Left lung (tissue), 10 donors: Measurements from ENCODE around the gene MAP3K9. TPM values are rescaled to one million over a fixed set of nuclear protein-coding genes. Genes with fewer than 3 reads are reported as not detected.

ENCODE experiments used
- ATAC-seq: fragments of 200-7000 bp; cut with Tn5 transposase; one replicate; pipeline ENCODE4 v1.9.1; 2020; ENCODE audit warnings: moderate library complexity
- DNase-seq, 4 donors: peaks; one replicate each; pipeline ENCODE4 v3.0.0-alpha.2; 2013 to 2020
- H3K27ac ChIP-seq, 2 donors: fragments of 200-600 bp; sonication (generic) in 1 of 2; one replicate each; pipeline versions ENCODE4 v1.5.0 to v1.8.0; 2020 to 2021
- H3K27me3 ChIP-seq, 2 donors: fragments of 200-600 bp; sonication (generic) in 1 of 2; one replicate each; pipeline versions ENCODE4 v1.5.0 to v1.8.0; 2020 to 2021
- H3K36me3 ChIP-seq, 2 donors: fragments of 200-600 bp; sonication (generic) in 1 of 2; one replicate each; pipeline versions ENCODE4 v1.5.0 to v1.8.0; 2020 to 2021
- H3K4me1 ChIP-seq, 2 donors: fragments of 200-600 bp; one replicate each; pipeline ENCODE4 v1.8.0; 2021
- H3K4me3 ChIP-seq, 2 donors: fragments of 200-600 bp; sonication (generic) in 1 of 2; one replicate each; pipeline versions ENCODE4 v1.5.0 to v1.8.0; 2020 to 2021; ENCODE audit warnings: mild to moderate bottlenecking in 1 of 2
- H3K9me3 ChIP-seq, 2 donors: fragments of 200-600 bp; sonication (generic) in 1 of 2; one replicate each; pipeline versions ENCODE4 v1.5.0 to v1.8.0; 2020 to 2021
- intact Hi-C, 2 donors: fragments of 100-400 bp; cut with DNase I; formaldehyde crosslinking; loops; one replicate each; pipeline versions ENCODE4 v1.11.2 to v1.14.2; 2022
- polyA plus RNA-seq, 6 donors: library from polyadenylated mRNA; unstranded; fragments of 120-200 nt; gene quantifications; one replicate each; pipeline ENCODE4 v1.2.1, GENCODE V29; 2013; ENCODE audit not compliant: insufficient read length in 6 of 6
- total RNA-seq, 2 donors: library from RNA; stranded (reverse); fragmentation: NEBNext Ultra II Directional; extraction: Animal tissue kit (Norgen Biotek cat#: 25700); gene quantifications; one replicate each; pipeline ENCODE4 v1.2.1, GENCODE V29; 2021
- TF ChIP-seq, protein P1 (sequence below), 2 donors: fragments of 200-600 bp; sonication (generic) in 1 of 2; IDR thresholded peaks; one replicate each; pipeline versions ENCODE4 v1.5.0 to v1.8.0; 2021; ENCODE audit warnings: antibody characterized with exemption in 2 of 2
- donor health status: DM: no; HTN: yes; CAD: no.
- donor health status: DM: no; HTN: no; CAD: no.

MAP3K9 gene
- total and polyA plus RNA-seq, 8 donors: 5.1 to 13.1 (median 6.4) TPM

DNA sequence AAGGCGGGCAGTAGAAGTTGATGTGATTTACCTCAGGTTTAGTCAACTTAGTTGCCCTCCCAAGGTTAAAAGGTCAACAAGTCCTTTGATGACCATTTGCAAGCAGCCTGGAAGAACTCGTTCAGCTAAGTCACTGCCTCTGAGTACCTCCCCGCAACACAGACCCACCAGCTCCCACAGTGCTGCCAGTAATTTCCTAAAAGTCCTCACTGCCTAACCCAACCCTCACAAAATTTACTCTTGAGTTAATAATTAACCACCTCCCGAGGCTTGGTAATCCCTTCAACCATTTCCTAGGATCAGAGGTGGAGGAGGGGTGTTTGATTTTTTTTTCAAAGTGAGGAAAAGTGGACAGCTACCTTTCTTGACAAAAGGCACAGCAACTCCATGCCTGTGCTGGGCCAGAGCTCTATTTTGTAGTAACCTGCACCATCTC is 55.8 kb downstream of the MAP3K9 start:
- ATAC-seq (peak; percentile 85), DNase-seq (peak in 3 of 4 donors; percentile 14 to 70 (median 69))
- TF ChIP-seq, protein P1, sequence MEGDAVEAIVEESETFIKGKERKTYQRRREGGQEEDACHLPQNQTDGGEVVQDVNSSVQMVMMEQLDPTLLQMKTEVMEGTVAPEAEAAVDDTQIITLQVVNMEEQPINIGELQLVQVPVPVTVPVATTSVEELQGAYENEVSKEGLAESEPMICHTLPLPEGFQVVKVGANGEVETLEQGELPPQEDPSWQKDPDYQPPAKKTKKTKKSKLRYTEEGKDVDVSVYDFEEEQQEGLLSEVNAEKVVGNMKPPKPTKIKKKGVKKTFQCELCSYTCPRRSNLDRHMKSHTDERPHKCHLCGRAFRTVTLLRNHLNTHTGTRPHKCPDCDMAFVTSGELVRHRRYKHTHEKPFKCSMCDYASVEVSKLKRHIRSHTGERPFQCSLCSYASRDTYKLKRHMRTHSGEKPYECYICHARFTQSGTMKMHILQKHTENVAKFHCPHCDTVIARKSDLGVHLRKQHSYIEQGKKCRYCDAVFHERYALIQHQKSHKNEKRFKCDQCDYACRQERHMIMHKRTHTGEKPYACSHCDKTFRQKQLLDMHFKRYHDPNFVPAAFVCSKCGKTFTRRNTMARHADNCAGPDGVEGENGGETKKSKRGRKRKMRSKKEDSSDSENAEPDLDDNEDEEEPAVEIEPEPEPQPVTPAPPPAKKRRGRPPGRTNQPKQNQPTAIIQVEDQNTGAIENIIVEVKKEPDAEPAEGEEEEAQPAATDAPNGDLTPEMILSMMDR (IDR thresholded peaks at IDR 0.05): no peak
- Histone ChIP-seq H3K9me3 (no peaks in the 10 kb centered on the region), H3K27me3 (no peaks in the 10 kb centered on the region), H3K27ac (peak overlapping the region; percentile 31 to 58), H3K4me3 (no peak overlapping the region), H3K36me3 (no peaks in the 10 kb centered on the region), H3K4me1 (peaks cover 0 to 4% of the 10 kb centered on the region in 2 donors)
- intact Hi-C loops: no loop called here

DNA sequence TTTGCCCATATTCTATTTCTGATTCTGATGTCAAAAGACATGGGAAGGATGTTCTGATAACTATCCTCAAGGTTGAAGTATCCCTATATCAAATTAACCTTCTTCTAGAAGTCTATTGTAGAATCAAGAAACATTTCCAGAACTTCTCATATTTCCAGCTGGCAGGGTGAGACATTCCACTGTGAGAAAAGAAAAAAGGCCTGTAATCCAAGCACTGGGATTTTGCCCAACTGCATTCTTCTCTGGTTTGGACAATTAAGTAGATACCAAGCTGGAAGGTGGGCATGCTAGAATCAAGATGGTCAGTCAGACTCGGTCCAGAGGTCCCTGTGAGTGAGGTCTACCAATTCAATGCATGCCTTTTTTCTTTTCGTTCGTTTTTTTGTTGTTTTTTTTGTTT is 60.9 kb downstream of the MAP3K9 start:
- no peak for DNase-seq
- H3K36me3 ChIP-seq: no peaks in the 10 kb centered on the region
- no peak overlapping the region for H3K4me3 ChIP-seq
- TF ChIP-seq, protein P1 (IDR thresholded peaks at IDR 0.05): no peak
- H3K27ac ChIP-seq: no peak overlapping the region
- no peak for ATAC-seq
- no peaks in the 10 kb centered on the region for H3K27me3 ChIP-seq
- no peaks in the 10 kb centered on the region for H3K9me3 ChIP-seq
- H3K4me1 ChIP-seq: no peaks in the 10 kb centered on the region
- intact Hi-C loops: no loop called here

DNA sequence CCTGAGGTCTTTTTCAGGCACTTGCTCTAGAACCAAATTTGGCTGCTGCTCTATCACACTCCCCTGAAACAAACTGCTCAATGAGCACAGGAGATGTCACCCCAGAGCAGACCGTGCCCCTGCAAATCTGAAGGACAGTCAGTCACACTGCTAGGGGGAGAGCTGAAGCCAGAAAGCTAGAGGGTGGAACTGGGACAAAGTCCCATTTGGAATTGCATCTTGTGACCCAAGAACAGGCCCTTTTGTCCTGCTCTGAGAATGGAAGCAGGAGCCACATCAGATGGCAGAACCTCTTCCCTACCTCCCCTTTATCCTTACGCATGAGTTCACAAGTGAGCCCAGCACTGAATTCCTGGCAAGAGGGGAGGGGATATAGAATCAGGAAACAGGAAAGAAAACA is 64.7 kb downstream of the MAP3K9 start:
- no peaks in the 10 kb centered on the region for H3K36me3 ChIP-seq
- H3K27me3 ChIP-seq: no peaks in the 10 kb centered on the region
- TF ChIP-seq, protein P1 (IDR thresholded peaks at IDR 0.05): no peak
- H3K4me1 ChIP-seq: no peaks in the 10 kb centered on the region
- H3K27ac ChIP-seq: no peak overlapping the region
- ATAC-seq (no peak), DNase-seq (no peak)
- intact Hi-C loops: no loop called here
- H3K9me3 ChIP-seq: no peaks in the 10 kb centered on the region
- no peak overlapping the region for H3K4me3 ChIP-seq

DNA sequence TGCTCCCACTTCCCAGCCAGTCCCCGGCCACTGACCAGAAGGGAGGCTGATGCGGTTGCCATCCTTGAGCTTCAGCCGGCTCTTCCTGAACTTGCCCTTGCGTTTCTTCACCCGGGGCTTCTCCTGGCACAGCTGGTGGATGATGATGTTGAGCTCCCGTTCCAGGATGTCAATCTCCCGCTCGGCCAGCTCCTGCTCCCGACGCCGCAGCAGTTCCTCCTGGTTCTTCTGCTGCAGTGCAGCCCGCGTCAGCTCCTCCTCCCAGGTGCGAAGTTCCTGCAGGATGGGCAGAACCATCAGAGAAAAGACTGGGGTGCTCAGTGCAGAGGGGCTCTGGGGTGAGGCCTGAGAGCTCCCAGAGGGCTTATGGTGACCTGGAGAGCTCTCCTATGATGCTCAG is 67.0 kb downstream of the MAP3K9 start:
- Histone ChIP-seq H3K4me1 (no peaks in the 10 kb centered on the region), H3K9me3 (no peaks in the 10 kb centered on the region), H3K36me3 (peaks cover 0 to 8% of the 10 kb centered on the region in 2 donors), H3K4me3 (no peak overlapping the region), H3K27me3 (no peaks in the 10 kb centered on the region), H3K27ac (no peak overlapping the region)
- intact Hi-C loops: no loop called here
- DNase-seq (no peak), ATAC-seq (no peak)
- TF ChIP-seq, protein P1 (IDR thresholded peaks at IDR 0.05): no peak

DNA sequence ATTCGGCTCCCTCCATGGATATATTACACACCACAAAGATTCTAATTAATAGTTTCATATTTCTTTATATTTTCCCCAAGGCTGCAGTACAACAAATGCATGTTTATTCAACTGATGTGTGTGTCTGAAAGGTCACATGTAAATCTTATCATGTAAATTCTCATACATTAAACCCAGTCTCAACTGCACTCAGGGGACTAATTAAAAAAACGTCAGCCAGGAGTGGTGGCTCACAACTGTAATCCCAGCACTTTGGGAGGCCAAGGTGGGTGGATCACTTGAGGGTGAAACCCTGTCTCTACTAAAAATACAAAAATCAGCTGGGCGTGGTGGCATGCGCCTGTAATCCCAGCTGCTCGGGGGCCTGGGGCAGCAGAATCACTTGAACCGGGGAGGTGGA is 67.8 kb downstream of the MAP3K9 start:
- Histone ChIP-seq H3K27ac (no peak overlapping the region), H3K36me3 (peaks cover 0 to 8% of the 10 kb centered on the region in 2 donors), H3K9me3 (no peaks in the 10 kb centered on the region), H3K27me3 (no peaks in the 10 kb centered on the region), H3K4me3 (no peak overlapping the region), H3K4me1 (no peaks in the 10 kb centered on the region)
- intact Hi-C loops: no loop called here
- no peak for ATAC-seq
- DNase-seq: no peak
- TF ChIP-seq, protein P1 (IDR thresholded peaks at IDR 0.05): no peak
